Dermis microvascular lymphatic vessel endothelial cell (primary cell): ENCODE data around the gene MAP3K20. TPM values are rescaled to one million over a fixed set of nuclear protein-coding genes. Genes with fewer than 3 reads are reported as not detected.
"Not testable (repeated sequence)": the region's sequence is repeated elsewhere in the genome, so short reads cannot be mapped to it uniquely, and the experiment has no call there.

Experiments used
- DNase-seq, 2 donors: peaks; one replicate each; pipeline versions ENCODE4 v3.0.0 to v3.0.0-alpha.2; 2010; ENCODE audit warnings: low read depth in 2 of 2
- total RNA-seq: library from RNA; depleted of rRNA; stranded (reverse); fragments of >200 nt; gene quantifications from 2 replicates; pipeline ENCODE4 v1.2.1, GENCODE V29; 2014

MAP3K20 gene
- total RNA-seq, 1 donor from 2014 or later: 27.2 TPM

DNA sequence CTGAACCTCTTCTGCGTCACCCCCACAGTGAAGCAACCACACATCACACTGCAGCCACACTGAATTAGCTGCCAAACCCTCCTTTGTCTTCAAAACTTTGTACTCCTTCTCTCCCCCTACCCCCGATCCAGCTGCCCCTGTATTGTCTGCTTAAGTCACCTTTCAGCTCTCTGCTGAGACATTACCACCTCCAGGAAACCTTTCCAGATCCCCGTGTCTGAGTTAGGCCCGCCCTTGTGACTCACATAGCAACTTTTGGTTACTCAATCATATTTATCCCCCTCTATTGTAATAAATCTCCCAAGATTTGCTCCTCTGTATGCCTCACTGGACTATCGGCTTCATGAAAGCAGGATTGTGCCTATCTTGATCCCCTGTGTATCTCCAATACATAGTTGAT lies 196.2 kb downstream of the MAP3K20 start:
- no peak for DNase-seq

DNA sequence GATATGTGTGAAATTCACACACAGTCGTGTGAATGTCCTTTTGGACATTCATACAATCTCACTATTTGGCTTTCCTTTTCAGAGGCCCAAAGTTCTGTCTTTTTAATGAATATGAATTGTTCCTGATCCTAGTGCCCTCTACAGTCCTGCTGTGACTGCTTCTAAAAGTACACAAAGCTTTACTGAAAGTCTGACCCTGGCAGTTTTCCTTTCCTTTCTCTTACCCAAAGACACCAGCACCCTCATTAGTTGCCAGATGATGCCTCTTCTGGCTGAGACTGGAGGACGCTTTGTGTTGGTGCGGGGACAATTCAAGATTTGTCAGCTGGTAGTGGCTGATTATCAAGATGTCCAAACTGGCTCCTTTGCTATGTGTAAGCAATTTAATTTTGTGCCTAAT lies 197.2 kb downstream of the MAP3K20 start:
- DNase-seq: no peak

DNA sequence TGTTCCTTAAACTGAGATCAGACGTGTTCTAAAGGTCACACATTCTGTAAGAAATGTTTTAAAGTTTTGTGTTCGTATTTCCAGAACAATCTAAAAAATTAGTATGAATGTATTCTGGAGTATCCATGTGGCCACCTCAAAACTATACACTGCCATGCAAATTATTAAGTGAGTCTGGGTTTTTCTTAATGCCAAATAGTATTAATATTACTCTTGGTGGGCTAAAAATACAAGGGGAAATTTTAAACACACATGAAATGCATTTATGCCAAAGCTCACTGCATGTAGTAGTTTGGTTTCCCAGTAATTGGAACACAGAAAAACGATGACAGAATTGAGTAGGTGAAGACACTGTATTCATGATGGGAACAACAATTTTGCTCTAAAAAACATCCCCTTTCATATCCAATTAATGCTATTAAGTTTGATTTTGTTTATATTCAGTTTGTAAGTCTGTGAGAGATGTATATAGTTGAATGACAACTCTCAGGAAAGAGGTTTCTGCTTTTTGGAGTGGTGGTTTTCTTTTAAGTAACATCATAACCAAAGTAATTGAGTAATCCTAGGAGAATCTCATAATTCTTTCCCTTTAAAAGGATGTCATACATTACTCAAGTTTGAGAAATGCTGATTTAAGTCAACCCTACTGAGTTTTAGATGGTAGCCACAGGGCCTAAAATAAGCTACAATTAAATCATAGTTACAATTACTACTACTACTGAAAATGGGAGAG lies 203.3 kb downstream of the MAP3K20 start:
- no peak for DNase-seq

DNA sequence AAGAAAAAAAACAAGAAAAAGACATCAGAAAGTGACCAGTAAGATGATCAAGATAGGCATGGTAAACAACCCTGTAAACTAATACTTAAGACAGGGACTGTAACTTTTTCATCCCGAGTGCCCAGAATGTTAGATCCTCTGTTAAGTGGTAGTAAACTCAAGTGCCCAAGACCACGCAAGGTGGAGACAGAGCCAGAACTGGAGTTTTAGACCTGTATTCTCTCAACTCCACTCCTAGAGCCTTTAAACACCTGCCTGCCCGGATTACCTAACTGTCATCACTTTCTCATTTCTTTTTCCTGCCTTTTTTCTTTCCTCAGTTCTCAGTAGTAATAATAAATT lies 203.9 kb downstream of the MAP3K20 start:
- DNase-seq: no peak

DNA sequence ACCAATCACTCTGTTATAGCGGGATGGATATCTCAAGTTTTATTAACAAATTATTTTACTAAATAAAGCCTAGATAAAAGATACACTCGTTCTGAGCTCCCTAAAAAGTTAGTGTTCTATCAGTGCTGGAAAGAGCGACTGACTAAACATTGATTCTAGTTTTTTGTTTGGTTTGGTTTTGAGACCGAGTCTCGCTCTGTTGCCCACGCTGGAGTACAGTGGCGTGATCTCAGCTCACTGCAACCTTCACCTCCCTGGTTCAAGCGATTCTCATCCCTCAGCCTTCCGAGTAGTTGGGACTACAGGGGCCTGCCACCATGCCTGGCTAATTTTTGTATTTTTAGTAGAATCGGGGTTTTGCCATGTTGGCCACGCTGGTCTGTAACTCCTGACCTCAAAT lies 205.2 kb downstream of the MAP3K20 start:
- no peak for DNase-seq

DNA sequence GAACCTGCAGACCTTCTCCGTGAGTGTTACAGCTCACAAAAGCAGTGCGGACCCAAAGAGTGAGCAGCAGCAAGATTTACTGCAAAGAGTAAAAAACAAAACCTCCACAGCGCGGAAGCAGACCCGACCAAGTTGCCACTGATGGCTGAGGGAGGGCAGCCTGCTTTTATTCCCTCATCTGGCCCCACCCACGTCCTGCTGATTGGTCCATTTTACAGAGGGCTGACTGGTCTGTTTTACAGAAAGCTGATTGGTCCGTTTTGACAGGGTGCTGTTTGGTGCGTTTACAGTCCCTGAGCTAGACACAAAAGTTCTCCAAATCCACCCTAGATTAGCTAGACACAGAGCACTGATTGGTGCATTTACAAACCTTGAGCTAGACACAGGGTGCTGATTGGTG lies 206.3 kb downstream of the MAP3K20 start:
- not testable (repeated sequence) for DNase-seq

DNA sequence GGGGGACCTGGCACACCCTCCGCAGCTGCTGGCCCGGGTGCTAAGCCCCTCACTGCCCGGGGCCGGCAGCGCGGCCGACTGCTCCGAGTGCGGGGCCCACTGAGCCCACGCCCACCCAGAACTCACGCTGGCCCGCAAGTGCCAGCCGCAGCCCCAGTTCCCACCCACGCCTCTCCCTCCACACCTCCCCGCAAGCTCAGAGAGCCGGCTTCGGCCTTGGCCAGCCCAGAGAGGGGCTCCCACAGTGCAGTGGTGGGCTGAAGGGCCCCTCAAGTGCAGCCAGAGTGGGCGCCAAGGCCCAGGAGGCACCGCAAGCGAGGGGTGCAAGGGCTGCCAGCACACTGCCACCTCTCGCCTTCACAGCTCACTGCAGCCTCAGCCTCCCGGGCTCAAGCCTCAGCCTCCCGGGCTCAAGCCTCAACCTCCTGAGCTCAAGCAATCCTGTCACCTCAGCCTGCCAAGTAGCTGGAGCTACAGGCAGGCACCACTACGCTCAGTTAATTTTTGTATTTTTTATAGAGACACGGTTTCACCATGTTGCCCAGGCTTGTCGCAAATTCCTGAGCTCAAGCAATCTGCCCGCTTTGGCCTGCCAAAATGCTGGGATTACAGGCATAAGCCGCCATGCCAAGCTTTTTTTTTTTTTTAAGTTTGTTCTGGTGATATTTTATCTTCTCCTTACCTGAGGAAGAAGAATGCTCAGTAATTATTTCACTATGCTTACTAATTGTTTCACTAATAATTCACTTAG lies 207.3 kb downstream of the MAP3K20 start:
- no peak for DNase-seq

DNA sequence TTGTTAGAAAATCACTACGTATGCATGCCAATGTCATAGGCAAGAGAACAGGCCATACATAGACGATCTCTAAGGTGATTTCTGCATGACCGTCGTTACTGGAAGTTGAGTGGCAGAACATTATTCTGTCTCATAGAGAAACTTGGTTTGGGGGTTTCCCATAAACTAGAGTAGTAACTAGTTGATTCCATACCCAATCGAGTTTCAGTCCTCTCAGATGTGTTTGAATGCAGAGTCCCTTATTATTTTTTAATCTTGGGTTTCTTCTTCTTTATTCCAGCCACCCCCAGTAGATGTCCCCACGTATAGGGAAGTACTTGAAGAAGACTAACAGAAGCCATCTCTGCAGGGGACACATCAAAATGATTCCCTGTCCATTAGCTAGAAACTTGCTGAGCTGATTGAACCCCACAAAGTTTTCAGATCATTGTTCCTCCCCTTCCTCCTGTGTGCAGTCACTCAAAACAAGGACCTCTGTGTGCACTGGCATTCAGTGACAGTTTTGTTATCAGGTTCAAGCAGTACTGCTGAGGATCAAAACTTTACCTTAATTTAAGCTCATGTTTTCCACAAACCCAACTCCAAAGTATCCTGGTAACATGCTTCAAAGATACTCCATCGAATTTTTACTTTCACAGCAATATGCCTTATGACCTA lies 210.6 kb downstream of the MAP3K20 start:
- no peak for DNase-seq

DNA sequence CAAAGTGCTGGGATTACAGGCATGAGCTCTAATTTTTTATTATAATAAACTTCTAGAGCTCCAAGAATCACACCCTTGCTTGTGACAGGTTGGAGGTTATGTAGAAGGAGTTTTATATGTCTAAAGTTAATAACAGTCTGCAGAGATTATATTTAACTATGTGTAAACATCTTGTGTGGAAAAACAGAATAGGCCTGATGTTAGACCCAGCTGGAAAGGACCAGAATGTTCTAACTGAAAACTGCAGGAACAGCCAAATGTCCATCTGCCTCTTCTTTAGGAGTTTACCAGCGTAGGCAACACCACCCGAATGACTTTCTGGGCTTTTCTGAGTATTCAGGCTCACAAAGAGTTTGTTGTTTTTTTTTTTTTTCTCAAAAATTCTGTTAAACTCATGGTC lies 211.9 kb downstream of the MAP3K20 start:
- DNase-seq: no peak

DNA sequence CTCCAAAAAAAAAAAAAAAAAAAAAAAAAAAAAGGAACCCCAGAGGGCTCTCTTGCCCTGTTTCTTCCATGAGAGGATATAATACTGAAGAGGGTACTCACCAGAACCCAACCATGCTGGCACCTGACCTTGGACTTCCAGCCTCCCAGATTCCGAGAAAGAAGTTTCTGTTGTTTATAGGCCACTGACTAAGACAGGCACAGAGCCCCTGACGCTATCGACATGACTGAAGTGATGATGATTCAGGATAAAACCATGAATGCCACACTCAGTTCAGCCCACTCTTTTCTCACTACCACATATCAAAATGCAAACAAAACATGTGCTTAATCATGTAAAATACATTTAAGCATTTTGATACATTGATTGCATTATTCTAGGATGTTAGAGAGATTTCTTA lies 212.9 kb downstream of the MAP3K20 start:
- no peak for DNase-seq

DNA sequence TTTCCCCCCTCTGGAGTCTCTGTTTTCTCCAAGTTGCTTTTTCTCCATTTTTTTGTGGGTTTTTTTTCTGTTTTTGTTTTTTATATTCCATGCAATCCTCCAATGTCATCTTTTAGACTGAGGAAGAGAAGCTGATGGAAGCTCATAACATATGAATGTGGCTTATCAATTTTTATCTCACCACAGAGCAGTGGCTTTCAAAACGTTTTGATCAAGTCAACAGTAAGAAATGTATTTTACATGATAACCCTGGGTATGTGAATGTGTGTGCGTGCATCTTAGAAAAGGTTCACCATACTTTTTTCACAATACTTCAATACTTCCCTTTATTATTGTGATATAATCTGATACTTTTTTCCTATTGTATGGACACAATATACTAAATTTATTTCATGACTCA lies 214.4 kb downstream of the MAP3K20 start:
- no peak for DNase-seq

DNA sequence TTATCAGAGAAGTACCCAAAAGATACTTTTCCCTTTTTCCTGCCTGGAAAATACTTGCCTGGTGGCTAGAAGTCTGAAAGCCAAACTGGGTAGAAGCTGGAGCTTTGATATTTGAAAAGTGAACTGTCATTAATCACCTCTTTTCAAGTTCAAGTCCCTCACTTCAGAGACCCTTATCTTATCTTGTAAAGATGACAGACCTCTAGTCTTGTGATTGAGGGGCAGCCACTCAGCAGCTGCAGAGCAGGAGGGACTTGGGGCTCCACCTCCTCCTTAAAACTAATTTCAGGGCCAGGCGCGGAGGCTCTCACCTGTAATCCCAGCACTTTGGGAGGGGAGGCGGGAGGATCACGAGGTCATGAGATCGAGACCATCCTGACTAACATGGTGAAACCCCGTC lies 214.9 kb downstream of the MAP3K20 start:
- no peak for DNase-seq

DNA sequence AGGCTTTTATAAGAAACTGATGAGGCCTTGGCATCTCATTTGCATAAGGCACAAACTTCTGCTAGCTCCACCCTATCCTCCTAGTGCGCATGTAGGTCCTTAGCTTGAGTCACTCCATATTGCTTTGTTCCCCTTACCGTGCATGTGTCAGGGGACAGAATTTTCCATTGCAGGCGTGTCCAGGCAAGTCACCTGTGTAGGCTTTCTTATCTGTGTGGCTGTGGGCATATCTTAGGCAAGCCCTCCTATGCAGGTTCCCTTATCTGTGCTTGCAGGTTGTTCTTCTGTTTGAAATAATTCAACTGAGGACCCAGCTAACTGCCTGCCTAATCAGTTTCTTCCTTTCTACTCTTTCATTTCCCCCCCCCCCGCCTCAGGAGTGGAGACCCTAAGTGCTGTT lies 215.8 kb downstream of the MAP3K20 start:
- DNase-seq: no peak

DNA sequence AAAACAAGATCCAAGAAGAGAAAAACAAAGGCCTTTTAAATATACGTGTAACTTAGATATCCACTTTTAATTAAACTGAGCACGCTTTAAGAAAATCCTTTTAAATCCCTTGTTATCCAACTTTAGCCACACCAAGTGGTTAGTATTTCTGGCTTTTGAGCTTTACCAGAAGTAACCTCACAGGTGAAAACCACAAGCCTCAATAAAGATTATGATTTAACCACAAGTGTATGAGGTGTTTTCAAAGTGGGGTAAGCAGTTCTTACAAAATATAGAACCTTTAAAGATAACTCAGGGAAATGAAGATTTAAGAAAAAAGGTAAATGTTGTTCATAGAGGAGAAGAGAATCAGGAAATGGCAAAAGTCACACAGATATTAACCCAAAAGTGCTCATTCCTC lies 220.6 kb downstream of the MAP3K20 start:
- no peak for DNase-seq

DNA sequence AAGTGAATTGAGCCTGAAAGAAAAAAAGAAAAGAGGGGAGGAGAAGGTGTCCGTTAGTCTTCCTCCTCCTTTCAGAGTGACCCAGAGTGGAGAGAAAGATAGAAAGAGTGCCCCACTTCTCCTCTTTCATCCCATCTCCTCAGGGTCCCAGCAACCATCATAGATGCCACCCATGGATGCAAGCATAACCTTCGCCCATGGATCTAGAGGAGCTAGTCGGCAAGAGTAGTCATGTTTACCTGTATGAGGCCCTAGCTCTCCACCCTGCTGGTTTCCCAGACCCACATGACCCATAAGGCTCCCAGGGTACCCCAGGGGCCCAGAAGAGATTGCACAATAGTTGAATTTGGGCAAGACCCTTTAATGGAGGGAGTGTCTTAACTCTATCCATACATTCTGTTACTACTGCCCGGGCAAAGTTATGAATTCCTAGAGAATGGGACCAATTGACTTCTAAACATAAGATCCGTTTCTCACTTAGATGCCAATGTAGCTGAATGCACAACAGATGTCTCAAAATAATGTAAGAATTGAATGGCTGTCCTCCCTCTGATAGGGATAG lies 223.0 kb downstream of the MAP3K20 start:
- peak in 1 of 2 donors; percentile 8 for DNase-seq

DNA sequence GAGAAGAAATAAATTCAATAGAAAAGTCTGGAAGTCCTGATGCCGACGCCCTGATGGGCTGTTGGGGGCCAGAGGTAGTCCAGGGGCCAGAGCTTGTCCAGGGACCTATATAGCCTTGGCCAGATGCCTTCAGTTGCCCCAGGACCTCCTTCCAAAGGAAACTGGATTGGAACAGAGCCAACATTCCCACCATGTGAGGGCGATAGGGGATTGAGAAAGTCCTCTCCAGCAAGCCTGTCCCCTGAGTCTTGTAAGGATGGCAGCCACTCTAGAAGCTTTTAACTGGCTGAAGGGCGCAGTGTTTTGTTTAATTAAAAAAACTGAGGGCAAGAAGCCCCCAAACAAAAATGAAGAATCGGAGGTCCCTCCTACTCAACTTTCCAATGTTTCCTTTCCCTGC lies 224.1 kb downstream of the MAP3K20 start:
- no peak for DNase-seq

DNA sequence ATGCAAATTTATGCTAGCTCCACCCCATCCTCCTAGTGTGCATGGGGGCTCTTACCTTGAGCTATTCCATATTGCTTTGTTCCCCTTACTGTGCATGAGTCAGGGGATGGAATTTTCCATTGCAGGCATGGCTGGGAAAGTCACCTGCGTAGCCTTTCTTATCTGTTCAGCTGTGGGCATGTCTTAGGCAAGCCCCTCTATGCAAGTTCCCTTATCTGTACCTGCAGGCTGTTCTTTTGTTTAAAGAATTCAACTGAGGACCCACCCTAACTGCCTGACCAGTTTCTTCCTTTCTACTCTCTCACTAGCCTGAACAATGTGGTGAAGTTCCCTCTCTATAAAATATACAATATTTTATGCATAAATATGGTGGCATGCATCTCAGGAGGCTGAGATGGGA lies 224.8 kb downstream of the MAP3K20 start:
- DNase-seq: no peak

DNA sequence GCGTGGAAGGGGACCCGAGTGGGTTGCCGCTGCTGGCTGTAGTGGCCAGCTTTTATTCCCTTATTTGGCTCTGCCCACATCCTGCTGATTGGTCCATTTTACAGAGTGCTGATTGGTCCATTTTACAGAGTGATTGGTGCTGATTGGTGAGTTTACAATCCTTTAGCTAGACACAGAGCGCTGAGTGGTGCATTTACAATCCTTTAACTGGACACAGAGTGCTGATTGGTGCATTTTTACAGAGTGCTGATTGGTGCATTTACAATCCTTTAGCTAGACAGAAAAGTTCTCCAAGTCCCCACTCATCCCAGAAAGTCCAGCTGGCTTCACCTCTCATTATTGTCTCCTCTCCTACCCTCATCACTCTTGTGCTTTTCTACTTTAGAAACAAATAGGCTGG lies 225.9 kb downstream of the MAP3K20 start:
- DNase-seq: not testable (repeated sequence)

DNA sequence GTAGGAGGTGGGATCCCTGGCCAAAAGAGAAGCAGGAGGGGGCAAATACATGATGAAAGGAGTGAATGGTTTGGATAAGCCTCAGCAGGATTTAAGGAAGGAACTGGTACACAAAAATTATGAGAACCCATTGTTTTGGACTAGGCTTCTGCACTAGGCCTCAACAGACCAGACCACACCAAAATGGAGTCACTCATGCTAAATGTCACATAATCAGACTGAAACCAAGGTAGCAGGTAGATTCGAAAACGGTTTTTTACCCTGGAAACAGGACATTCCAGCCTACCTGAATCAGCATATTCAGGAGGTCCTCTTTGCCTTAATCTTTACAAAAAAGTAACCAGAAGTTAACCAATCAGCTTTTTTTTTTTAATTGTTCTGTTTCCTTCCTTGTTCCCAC lies 229.7 kb downstream of the MAP3K20 start:
- no peak for DNase-seq

DNA sequence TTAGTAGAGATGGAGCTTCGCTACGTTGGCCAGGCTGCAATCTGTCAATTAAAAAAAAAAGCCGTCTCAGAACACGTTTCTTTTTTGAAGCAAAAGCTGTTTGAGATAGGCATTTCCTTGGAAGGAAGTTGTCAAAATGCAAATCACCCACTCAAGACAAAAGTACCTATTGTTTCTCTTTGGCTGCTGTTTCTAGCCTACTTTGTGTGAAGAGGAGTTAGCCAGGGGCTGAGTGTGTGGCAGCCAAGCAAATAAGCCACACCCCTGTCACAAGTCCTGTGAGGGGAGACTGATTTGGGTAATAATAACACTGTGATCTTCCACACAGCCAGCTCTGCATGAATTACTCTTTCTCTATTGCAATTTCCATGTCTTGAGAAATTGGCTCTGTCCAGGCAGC lies 231.6 kb downstream of the MAP3K20 start:
- DNase-seq: peak in 1 of 2 donors; percentile 12

DNA sequence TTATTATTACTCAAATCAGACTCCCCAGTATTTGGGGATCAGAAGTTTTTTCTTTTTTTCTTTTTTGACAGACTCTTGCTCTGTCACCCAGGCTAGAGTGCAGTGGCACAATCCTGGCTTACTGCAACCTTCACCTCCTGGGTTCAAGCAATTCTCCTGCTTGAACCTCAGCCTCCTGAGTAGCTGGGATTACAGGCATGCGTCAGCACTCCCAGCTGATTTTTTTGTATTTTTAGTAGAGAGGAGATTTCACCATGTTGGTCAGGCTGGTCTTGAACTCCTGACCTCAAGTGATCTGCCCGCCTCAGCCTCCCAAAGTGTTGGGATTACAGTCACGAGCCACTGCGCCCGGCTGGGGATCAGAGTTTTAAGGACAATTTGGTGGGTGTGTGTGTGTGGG lies 233.7 kb downstream of the MAP3K20 start:
- DNase-seq: not testable (repeated sequence)

DNA sequence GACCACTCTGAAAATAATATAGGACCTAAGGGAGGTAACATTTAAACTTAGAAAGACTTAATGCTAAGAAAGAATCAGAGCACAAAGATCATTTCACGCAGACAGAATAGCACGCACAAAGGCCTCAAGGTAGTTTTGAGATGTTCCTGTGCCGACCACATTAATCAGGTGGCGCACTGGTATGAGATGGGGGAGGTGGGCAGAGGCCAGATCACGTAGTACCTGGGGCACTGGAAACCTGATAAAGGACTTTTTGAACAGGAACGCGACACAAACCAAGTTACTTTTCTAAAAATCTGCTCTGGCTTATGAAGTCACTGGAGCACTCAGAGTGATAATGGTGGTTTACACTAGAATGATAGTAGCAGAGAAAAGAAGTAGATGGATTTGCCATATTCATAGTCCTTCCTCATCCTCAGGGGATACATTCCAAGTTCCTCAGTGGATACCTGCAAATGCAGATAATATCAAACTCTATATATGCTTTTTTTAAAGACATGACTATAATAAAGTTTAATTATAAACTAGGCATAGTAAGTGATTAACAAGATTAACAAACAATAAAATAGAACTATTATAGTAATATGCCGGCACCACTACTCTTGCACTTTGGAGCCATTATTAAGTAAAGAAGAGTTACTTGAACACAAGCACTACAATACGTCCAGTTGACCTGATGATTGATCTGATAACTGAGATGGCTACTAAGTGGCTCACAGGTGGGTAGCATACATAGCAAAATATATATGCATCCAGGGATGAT lies 236.4 kb downstream of the MAP3K20 start:
- DNase-seq: no peak
